Skeletal muscle tissue (tissue), 4 donors: ENCODE data around the gene TULP4. TPM values are rescaled to one million over a fixed set of nuclear protein-coding genes. Genes with fewer than 3 reads are reported as not detected.

ENCODE experiments used
- H3K27ac ChIP-seq: one replicate; pipeline ENCODE4 v1.7.0; 2013; ENCODE audit warnings: mild to moderate bottlenecking, low read depth, low read length, inconsistent platforms
- H3K27me3 ChIP-seq, 3 donors: one replicate each; pipeline ENCODE4 v1.7.0; 2013; ENCODE audit warnings: low read length in 3 of 3; ENCODE audit not compliant: control insufficient read depth in 3 of 3, insufficient read depth in 3 of 3
- H3K36me3 ChIP-seq, 3 donors: one replicate each; pipeline ENCODE4 v1.7.0; 2013; ENCODE audit warnings: low read length in 3 of 3; ENCODE audit not compliant: control insufficient read depth in 3 of 3, insufficient read depth in 3 of 3
- H3K4me1 ChIP-seq, 3 donors: one replicate each; pipeline ENCODE4 v1.7.0; 2013; ENCODE audit warnings: low read length in 3 of 3, mild to moderate bottlenecking in 3 of 3; ENCODE audit not compliant: control insufficient read depth in 3 of 3, insufficient read depth in 3 of 3
- H3K4me3 ChIP-seq, 3 donors: one replicate each; pipeline ENCODE4 v1.7.0; 2013; ENCODE audit warnings: low read length in 3 of 3
- H3K9ac ChIP-seq, 3 donors: one replicate each; pipeline ENCODE4 v1.7.0; 2013; ENCODE audit warnings: low read length in 3 of 3, mild to moderate bottlenecking in 3 of 3, moderate library complexity in 2 of 3, low read depth in 1 of 3
- H3K9me3 ChIP-seq, 3 donors: one replicate each; pipeline ENCODE4 v1.7.0; 2013; ENCODE audit warnings: low read length in 3 of 3; ENCODE audit not compliant: control insufficient read depth in 3 of 3
- total RNA-seq: library from RNA; depleted of rRNA; stranded (reverse); fragments of >200 nt; gene quantifications from one replicate; pipeline ENCODE4 v1.2.3, GENCODE V29; 2014
- donor health status: Osteomylitis.

TULP4 gene
- total RNA-seq, 1 donor from 2014 or later = 634 TPM

DNA sequence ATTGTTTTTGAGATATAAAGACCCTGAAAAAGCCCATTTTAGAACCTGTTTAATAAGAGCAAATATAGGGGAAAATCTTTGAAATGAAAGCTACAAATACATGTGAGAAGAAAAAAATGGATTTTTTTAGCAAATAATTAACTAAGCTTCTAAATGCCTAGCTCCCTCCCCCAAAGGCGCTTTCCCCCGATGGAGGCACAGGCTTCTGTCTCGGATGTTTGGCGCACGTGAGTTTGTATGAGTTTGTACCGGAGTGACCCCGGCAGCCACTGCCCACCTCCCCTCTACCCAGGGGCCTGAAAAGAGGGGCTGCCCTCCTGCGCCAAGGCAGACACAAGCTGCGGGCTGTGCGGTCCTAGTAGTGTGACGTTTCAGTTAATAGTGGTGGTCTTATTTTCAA lies 197.2 kb downstream of the TULP4 start:
- Histone ChIP-seq H3K9me3 (no peaks in the 10 kb centered on the region), H3K9ac (no peak overlapping the region), H3K4me1 (no peaks in the 10 kb centered on the region), H3K4me3 (no peak overlapping the region), H3K36me3 (peaks cover 12 to 14% (median 12%) of the 10 kb centered on the region in 3 donors), H3K27me3 (no peaks in the 10 kb centered on the region), H3K27ac (no peak overlapping the region)

GRCh38 chr6:158512809-158513208 lies 200.5 kb downstream of the TULP4 start:
- no peak overlapping the region for H3K27ac ChIP-seq
- H3K27me3 ChIP-seq = peaks cover 15 to 18% (median 16%) of the 10 kb centered on the region in 3 donors
- no peak overlapping the region for H3K4me3 ChIP-seq
- no peaks in the 10 kb centered on the region for H3K9me3 ChIP-seq
- no peak overlapping the region for H3K9ac ChIP-seq
- no peaks in the 10 kb centered on the region for H3K4me1 ChIP-seq
- no peaks in the 10 kb centered on the region for H3K36me3 ChIP-seq

GRCh38 chr6:158514176-158514575 lies 201.9 kb downstream of the TULP4 start:
- H3K4me3 ChIP-seq = no peak overlapping the region
- H3K36me3 ChIP-seq = no peaks in the 10 kb centered on the region

GRCh38 chr6:158514991-158515390 lies 202.7 kb downstream of the TULP4 start:
- Histone ChIP-seq H3K4me1 (peaks cover 0 to 7% (median 0%) of the 10 kb centered on the region in 3 donors), H3K27me3 (peaks cover 24 to 31% (median 29%) of the 10 kb centered on the region in 3 donors), H3K9me3 (no peaks in the 10 kb centered on the region), H3K36me3 (no peaks in the 10 kb centered on the region), H3K9ac (no peak overlapping the region), H3K27ac (no peak overlapping the region), H3K4me3 (no peak overlapping the region)

More at GRCh38 chr6:158514176-158514575, 201.9 kb downstream of the TULP4 start:
- Histone ChIP-seq H3K4me1 (peaks cover 0 to 7% (median 0%) of the 10 kb centered on the region in 3 donors), H3K9me3 (no peaks in the 10 kb centered on the region), H3K27ac (no peak overlapping the region), H3K27me3 (peaks cover 21 to 25% (median 24%) of the 10 kb centered on the region in 3 donors), H3K9ac (no peak overlapping the region)

DNA sequence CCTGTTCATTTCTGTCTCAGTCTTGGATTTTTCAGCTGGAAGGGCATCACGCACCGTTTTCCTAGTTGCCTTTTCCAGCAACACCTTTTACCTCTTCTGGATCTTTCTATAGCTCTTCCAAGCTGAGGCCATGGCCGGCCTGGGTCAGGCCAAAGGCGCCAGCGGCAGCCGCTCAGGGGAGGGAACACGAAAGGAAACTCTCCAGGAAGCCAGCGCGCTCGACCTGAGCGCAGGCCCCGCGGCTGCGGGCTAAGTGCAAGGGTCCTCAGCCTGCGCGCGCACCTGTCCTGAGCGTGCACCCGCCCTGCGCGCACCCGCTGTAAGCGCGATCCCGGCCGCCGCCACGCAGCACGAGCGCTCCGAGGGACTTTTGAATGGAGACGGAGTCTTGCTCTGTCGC lies 203.8 kb downstream of the TULP4 start:
- H3K27me3 ChIP-seq = peaks cover 24 to 31% (median 29%) of the 10 kb centered on the region in 3 donors
- no peaks in the 10 kb centered on the region for H3K9me3 ChIP-seq
- no peak overlapping the region for H3K9ac ChIP-seq
- H3K36me3 ChIP-seq = no peaks in the 10 kb centered on the region
- H3K4me3 ChIP-seq = no peak overlapping the region
- peaks cover 0 to 7% (median 0%) of the 10 kb centered on the region in 3 donors for H3K4me1 ChIP-seq
- no peak overlapping the region for H3K27ac ChIP-seq

- Histone ChIP-seq H3K4me3 (no peak overlapping the region), H3K4me1 (peaks cover 0 to 7% (median 0%) of the 10 kb centered on the region in 3 donors), H3K36me3 (no peaks in the 10 kb centered on the region), H3K27me3 (peaks cover 24 to 31% (median 29%) of the 10 kb centered on the region in 3 donors), H3K9me3 (no peaks in the 10 kb centered on the region), H3K9ac (no peak overlapping the region), H3K27ac (no peak overlapping the region)
Observed at GRCh38 chr6:158517038-158517437, 204.8 kb downstream of the TULP4 start.

DNA sequence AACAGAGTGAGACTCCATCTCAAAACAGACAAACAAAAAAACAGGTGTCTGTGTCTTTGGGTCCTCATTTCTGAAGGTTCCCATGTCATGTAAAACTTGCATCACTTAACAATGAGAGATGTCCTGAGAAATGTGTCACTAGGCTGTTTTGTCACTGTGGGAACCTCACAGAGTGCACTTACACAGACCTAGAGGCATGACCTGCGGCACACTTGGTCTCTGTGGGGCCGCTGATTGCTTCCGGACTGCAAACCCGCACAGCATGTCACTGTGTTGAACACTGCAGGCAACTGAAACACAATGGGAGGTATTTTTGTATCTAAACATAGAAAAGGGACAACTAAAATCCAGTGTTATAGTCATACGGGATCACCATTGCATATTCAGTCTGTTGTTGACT lies 205.3 kb downstream of the TULP4 start:
- H3K36me3 ChIP-seq = no peaks in the 10 kb centered on the region
- no peak overlapping the region for H3K9ac ChIP-seq
- no peak overlapping the region for H3K27ac ChIP-seq
- H3K9me3 ChIP-seq = no peaks in the 10 kb centered on the region
- peaks cover 0 to 7% (median 0%) of the 10 kb centered on the region in 3 donors for H3K4me1 ChIP-seq
- H3K4me3 ChIP-seq = no peak overlapping the region
- H3K27me3 ChIP-seq = peaks cover 24 to 33% (median 29%) of the 10 kb centered on the region in 3 donors

DNA sequence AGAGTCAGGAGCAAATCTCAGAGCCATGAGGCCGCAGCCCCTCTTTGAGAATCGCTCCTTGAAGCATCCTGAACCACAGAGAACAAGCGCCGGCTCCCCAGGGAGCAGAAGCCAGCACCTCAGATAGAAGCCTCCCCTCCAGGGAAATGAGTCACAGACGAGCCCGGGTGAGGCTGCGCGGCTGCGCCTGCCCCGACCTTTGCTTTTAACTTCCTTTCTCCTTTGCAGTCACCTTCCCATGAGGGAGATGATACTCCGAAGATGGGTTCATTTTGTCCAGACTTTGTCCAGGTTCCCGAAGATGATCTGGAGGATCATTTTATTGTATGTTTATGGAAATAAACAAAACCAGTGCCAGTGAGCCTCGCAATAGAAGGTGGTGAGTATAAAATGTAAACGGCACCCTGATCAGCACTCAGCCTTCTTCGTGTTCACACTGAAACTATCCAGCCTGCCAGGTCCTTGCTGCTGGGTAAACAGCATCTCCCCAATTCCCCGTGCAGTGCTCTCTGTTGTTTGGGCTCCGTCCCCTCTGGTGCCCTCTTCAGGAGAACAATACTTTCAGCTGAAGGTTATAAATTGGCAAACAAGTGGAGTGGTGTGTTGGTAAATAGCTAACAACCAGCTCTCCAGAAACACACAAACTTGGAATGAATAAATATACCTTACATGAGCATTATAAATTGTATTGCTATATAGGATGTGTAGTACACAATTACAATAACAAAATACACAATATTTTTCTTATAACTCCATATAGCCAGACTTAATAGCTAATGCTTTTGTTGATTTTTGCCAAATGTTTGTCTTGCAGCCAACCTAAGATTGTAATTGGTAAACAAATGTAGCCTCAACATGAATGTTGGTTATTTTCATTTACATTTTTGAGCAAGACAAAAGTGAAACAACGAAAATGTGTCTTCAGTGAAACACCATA lies 206.2 kb downstream of the TULP4 start:
- H3K27me3 ChIP-seq = peaks cover 24 to 34% (median 30%) of the 10 kb centered on the region in 3 donors
- H3K27ac ChIP-seq = no peak overlapping the region
- peaks cover 0 to 7% (median 0%) of the 10 kb centered on the region in 3 donors for H3K4me1 ChIP-seq
- no peak overlapping the region for H3K9ac ChIP-seq
- no peaks in the 10 kb centered on the region for H3K36me3 ChIP-seq
- H3K9me3 ChIP-seq = no peaks in the 10 kb centered on the region
- no peak overlapping the region for H3K4me3 ChIP-seq

DNA sequence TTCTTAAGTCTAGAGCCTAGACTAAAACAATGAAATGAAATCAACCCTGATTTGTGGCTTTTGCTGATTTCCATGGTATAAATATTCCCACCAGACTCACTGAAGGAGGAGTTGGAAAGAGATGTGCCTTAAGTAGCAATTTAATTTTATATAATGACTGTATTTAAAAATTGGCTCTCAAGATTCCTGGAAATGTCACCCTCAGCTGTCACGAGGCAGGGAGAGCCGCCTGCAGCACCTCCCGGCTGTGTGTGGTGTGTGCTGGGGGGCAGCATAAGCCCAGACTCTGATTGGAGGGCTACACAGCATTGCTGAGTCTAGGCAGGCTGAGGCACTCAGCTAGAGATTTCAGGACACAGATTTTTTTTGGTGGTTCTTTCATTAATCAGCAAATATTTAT lies 207.0 kb downstream of the TULP4 start:
- H3K9me3 ChIP-seq = peaks cover 0 to 2% (median 0%) of the 10 kb centered on the region in 3 donors
- H3K4me3 ChIP-seq = no peak overlapping the region
- peaks cover 0 to 7% (median 0%) of the 10 kb centered on the region in 3 donors for H3K4me1 ChIP-seq
- no peak overlapping the region for H3K9ac ChIP-seq
- H3K36me3 ChIP-seq = no peaks in the 10 kb centered on the region
- H3K27ac ChIP-seq = no peak overlapping the region
- peaks cover 24 to 37% (median 37%) of the 10 kb centered on the region in 3 donors for H3K27me3 ChIP-seq

DNA sequence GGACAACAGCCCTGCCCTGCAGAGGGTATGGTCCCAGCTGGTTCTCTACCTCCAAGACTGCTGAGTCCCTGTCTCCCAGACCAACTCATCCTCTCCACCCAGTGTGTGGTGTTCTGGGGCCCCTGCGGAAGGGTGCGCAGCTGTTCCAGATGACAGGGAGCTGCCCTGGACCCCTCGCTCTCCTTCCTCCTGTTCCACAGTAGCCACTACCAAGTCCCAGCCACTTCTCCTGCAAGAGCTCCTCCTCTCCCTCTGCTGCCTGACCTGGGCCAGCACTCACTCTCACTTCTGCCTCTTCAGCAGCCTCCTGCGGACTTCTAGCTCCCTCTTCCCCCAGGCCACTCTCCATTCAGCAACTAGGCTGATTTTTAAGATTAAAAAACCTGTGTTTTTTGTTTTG lies 207.5 kb downstream of the TULP4 start:
- peaks cover 24 to 39% (median 37%) of the 10 kb centered on the region in 3 donors for H3K27me3 ChIP-seq

More for the DNA sequence above, 207.5 kb downstream of the TULP4 start:
- Histone ChIP-seq H3K36me3 (no peaks in the 10 kb centered on the region), H3K4me1 (peaks cover 0 to 7% (median 0%) of the 10 kb centered on the region in 3 donors), H3K9me3 (peaks cover 0 to 2% (median 0%) of the 10 kb centered on the region in 3 donors), H3K4me3 (no peak overlapping the region), H3K27ac (no peak overlapping the region), H3K9ac (no peak overlapping the region)
